NB4 (cell line): ENCODE data around the gene ZNF319.
A peak's percentile ranks its signal among the peaks of the same experiment; 100 is the strongest.

Source experiments
- DNase-seq: peaks from one replicate; pipeline ENCODE4 v3.0.0; 2010; ENCODE audit warnings: low read depth
- H3K4me3 ChIP-seq: one replicate; pipeline ENCODE4 v1.5.1; 2011; ENCODE audit warnings: mild to moderate bottlenecking, low read depth, low read length, moderate library complexity
- MYC ChIP-seq: IDR thresholded peaks from 2 replicates; pipeline ENCODE4 v1.6.1; 2011; ENCODE audit warnings: low read depth, low read length
- POLR2A ChIP-seq: IDR thresholded peaks from 2 replicates; pipeline ENCODE4 v1.6.1; 2011; ENCODE audit warnings: mild to moderate bottlenecking; ENCODE audit not compliant: insufficient read length; ENCODE audit errors: extremely low read depth
- TF ChIP-seq, protein P1 (sequence below): IDR thresholded peaks from 2 replicates; pipeline ENCODE4 v1.6.1; 2011; ENCODE audit warnings: low read depth, low read length
- TF ChIP-seq, protein P2 (sequence below): IDR thresholded peaks from one replicate; pipeline ENCODE4 v1.5.1; 2012; ENCODE audit warnings: low read depth, low read length

ZNF319 gene

GRCh38 chr16:57999971-58000705 lies at the start of gene ZNF319:
ZNF319 (minus strand) TSS chr16:58000672; CDS start chr16:57998265, 2,407 bp downstream.
- no peak for DNase-seq
- H3K4me3 ChIP-seq, result peak within 1 kb of the TSS; percentile 69
- TF ChIP-seq MYC, result no peak; the same call in 1 of the 2 replicates
- TF ChIP-seq, protein P1, sequence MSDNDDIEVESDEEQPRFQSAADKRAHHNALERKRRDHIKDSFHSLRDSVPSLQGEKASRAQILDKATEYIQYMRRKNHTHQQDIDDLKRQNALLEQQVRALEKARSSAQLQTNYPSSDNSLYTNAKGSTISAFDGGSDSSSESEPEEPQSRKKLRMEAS, result no peak
- TF ChIP-seq POLR2A, result no peak
- TF ChIP-seq, protein P2, sequence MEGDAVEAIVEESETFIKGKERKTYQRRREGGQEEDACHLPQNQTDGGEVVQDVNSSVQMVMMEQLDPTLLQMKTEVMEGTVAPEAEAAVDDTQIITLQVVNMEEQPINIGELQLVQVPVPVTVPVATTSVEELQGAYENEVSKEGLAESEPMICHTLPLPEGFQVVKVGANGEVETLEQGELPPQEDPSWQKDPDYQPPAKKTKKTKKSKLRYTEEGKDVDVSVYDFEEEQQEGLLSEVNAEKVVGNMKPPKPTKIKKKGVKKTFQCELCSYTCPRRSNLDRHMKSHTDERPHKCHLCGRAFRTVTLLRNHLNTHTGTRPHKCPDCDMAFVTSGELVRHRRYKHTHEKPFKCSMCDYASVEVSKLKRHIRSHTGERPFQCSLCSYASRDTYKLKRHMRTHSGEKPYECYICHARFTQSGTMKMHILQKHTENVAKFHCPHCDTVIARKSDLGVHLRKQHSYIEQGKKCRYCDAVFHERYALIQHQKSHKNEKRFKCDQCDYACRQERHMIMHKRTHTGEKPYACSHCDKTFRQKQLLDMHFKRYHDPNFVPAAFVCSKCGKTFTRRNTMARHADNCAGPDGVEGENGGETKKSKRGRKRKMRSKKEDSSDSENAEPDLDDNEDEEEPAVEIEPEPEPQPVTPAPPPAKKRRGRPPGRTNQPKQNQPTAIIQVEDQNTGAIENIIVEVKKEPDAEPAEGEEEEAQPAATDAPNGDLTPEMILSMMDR, result no peak

DNA sequence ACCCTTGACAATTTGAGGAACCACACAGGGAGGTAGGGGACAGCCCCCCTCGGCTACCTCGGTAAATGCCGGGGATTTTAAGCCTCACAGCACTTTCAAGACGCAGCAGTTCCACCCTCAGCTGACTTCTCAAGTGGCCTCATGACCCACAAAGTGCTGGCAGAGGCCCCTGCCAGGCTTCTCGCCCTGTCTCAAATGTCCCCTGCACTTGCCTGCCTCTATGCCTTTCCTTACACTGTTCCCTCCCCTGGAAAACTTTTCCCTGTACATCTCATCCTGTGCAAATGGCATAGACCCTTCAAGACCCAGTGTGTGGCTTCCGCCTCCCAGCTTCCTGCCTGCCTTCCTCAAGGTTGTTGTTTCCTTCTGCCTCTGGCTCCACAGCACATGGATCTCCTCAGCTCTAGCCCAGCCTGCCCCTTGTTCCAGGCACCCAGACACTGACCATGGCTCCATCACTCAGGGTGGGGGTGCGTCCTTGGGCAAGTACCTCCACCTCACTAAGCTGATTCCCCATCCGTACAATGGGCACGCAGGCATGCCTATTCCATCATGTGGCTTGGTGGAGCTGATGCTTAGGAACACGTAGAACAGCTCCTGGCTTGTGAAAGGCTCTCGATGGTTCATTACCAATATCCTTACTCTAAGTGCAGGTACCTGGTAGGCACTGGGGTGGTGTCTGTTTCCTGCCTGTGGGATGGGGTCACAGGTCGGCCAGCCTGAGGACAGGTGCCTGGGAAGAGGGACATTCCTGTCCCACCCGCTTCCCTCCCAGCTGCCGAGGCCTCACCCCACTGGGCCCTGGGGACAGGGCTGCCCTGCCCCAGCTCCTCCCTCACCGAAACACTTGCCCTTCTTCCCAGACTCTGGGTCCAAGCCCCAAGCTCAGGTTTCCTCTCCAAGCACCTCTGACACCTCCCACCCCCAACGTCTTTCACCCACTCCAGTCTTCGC lies 49.0 kb upstream of the ZNF319 start:
- no peak for DNase-seq
- no peak overlapping the region for H3K4me3 ChIP-seq

DNA sequence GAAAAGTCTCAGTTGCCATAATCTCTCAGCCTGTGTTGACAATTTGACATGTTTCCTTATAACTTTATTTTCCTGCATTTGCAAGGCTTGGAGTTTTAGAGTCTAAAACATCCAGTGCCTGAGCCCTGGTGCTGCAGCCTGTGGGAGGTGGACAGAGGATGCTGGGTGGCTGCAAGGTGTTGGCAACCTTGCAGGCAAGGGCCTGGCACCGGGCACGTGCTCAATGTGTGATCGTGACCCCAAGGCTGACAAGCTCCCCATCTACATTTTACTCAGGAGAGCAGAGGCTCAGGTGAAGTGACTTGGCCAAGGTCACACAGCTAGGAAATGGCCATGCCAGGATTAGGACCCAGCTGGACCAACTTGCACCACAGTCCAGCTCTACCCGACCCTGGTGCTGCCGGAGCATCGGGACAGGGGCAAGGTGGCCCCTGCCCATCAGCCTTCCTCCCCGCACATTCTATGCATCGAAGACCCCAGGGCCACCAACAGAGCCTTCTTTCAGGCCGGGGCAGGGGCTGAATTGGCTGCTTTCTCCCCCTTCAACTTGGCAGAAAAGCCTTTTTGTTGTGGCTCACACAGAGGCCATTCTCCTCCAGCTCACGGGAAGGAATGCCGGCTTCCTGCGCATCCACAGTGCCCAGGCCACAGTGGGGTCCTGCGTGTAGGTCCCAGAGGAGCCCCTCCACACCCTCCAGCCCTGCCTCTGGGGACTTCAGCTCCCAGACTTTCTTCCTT lies 48.2 kb upstream of the ZNF319 start:
- no peak overlapping the region for H3K4me3 ChIP-seq
- TF ChIP-seq, protein P1, result no peak
- TF ChIP-seq POLR2A (no peak), MYC (no peak)
- TF ChIP-seq, protein P2, result no peak
- DNase-seq, result no peak

More for the DNA sequence above, 49.0 kb upstream of the ZNF319 start:
- TF ChIP-seq, protein P1, result no peak
- TF ChIP-seq, protein P2, result no peak
- TF ChIP-seq MYC (no peak), POLR2A (no peak)

GRCh38 chr16:58047557-58048348 lies 47.3 kb upstream of the ZNF319 start:
- no peak for DNase-seq
- H3K4me3 ChIP-seq, result no peak overlapping the region
- TF ChIP-seq, protein P1, result no peak
- TF ChIP-seq, protein P2, result no peak
- TF ChIP-seq MYC (no peak), POLR2A (no peak)

GRCh38 chr16:58046936-58047335 lies 46.5 kb upstream of the ZNF319 start:
- DNase-seq, result no peak
- TF ChIP-seq POLR2A, result no peak
- TF ChIP-seq MYC, result no peak
- TF ChIP-seq, protein P1, result no peak
- TF ChIP-seq, protein P2, result no peak
- no peak overlapping the region for H3K4me3 ChIP-seq
